Adrenal gland (tissue), 5 donors: ENCODE results near the gene MSMP.

Experiments
- POLR2A ChIP-seq, 2 donors: fragments of 450-650 bp; IDR thresholded peaks; one replicate each; pipeline ENCODE4 v1.6.1; 2017; ENCODE audit warnings: antibody characterized with exemption in 2 of 2, mild to moderate bottlenecking in 2 of 2, moderate library complexity in 1 of 2
- TF ChIP-seq, protein P1 (sequence below), 6 experiments: fragments of 450-650 bp in 4 of 6; fragments of 200-600 bp in 2 of 6; sonication (generic) in 1 of 6; IDR thresholded peaks; 1 replicate in 5 of 6; 2 replicates in 1 of 6; pipeline versions ENCODE4 v1.5.1 to v1.8.0; 2016 to 2021; ENCODE audit warnings: antibody characterized with exemption in 6 of 6, mild to moderate bottlenecking in 2 of 6, moderate library complexity in 1 of 6
- donor health status: DM: no; HTN: no; CAD: no.

- TF ChIP-seq, protein P1, sequence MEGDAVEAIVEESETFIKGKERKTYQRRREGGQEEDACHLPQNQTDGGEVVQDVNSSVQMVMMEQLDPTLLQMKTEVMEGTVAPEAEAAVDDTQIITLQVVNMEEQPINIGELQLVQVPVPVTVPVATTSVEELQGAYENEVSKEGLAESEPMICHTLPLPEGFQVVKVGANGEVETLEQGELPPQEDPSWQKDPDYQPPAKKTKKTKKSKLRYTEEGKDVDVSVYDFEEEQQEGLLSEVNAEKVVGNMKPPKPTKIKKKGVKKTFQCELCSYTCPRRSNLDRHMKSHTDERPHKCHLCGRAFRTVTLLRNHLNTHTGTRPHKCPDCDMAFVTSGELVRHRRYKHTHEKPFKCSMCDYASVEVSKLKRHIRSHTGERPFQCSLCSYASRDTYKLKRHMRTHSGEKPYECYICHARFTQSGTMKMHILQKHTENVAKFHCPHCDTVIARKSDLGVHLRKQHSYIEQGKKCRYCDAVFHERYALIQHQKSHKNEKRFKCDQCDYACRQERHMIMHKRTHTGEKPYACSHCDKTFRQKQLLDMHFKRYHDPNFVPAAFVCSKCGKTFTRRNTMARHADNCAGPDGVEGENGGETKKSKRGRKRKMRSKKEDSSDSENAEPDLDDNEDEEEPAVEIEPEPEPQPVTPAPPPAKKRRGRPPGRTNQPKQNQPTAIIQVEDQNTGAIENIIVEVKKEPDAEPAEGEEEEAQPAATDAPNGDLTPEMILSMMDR (IDR thresholded peaks at IDR 0.05), result no peak
- TF ChIP-seq POLR2A (IDR thresholded peaks at IDR 0.05), result no peak
Measured at GRCh38 chr9:35771534-35771933, 17.5 kb upstream of the MSMP start.
